LoVo (cell line): ENCODE data around the gene IL31RA.
"Not testable (repeated sequence)": the region's sequence is repeated elsewhere in the genome, so short reads cannot be mapped to it uniquely, and the experiment has no call there.

Source experiments
- DNase-seq: peaks from one replicate; pipeline ENCODE4 v3.0.0-alpha.2; 2016; ENCODE audit warnings: low spot score

IL31RA gene

GRCh38 chr5:55926476-55926875 is 75.3 kb downstream of the IL31RA start:
- no peak for DNase-seq

- DNase-seq = no peak
Measured at GRCh38 chr5:55927861-55928655, 76.9 kb downstream of the IL31RA start.

- no peak for DNase-seq
Measured at GRCh38 chr5:55929020-55929799, 78.1 kb downstream of the IL31RA start.

- DNase-seq = no peak
Measured at GRCh38 chr5:55932700-55933099, 81.5 kb downstream of the IL31RA start.

GRCh38 chr5:55933377-55934114 is 82.4 kb downstream of the IL31RA start:
- no peak for DNase-seq

GRCh38 chr5:55934115-55934613 is 83.0 kb downstream of the IL31RA start:
- peak; percentile 47 for DNase-seq

- no peak for DNase-seq
Measured at GRCh38 chr5:55934720-55935119, 83.6 kb downstream of the IL31RA start.

GRCh38 chr5:55935371-55935770 is 84.2 kb downstream of the IL31RA start:
- DNase-seq = no peak

- peak; percentile 77 for DNase-seq
Measured at GRCh38 chr5:55936100-55936693, 85.0 kb downstream of the IL31RA start.

- not testable (repeated sequence) for DNase-seq
Measured at GRCh38 chr5:55937598-55937997, 86.4 kb downstream of the IL31RA start.

GRCh38 chr5:55941154-55941553 is 90.0 kb downstream of the IL31RA start:
- DNase-seq = not testable (repeated sequence)

- no peak for DNase-seq
Measured at GRCh38 chr5:55959208-55959607, 108.1 kb downstream of the IL31RA start.

- DNase-seq = no peak
Measured at GRCh38 chr5:55960779-55961178, 109.6 kb downstream of the IL31RA start.

- no peak for DNase-seq
Measured at GRCh38 chr5:55965525-55965924, 114.4 kb downstream of the IL31RA start.

- DNase-seq = no peak
Measured at GRCh38 chr5:55966284-55966683, 115.1 kb downstream of the IL31RA start.

- DNase-seq = no peak
Measured at GRCh38 chr5:55969956-55970355, 118.8 kb downstream of the IL31RA start.
